Prostate gland (tissue), 2 donors: Measurements from ENCODE around the gene NTN1. TPM values are rescaled to one million over a fixed set of nuclear protein-coding genes. Genes with fewer than 3 reads are reported as not detected.

ENCODE experiments used
- DNase-seq: peaks from one replicate; pipeline ENCODE4 v3.0.0-alpha.2; 2019; ENCODE audit warnings: low spot score
- H3K27ac ChIP-seq, 2 donors: fragments of 200-600 bp; sonication (generic); 2 replicates each; pipeline ENCODE4 v1.5.1; 2017 to 2019
- H3K27me3 ChIP-seq: fragments of 200-600 bp; sonication (generic); replicated peaks from 2 replicates; pipeline ENCODE4 v1.5.1; 2019; ENCODE audit not compliant: insufficient read depth
- H3K36me3 ChIP-seq, 2 donors: fragments of 200-600 bp; sonication (generic); 1 replicate in 1 of 2; 2 replicates in 1 of 2; pipeline versions ENCODE4 v1.5.1 to v1.8.1; 2017 to 2019
- H3K4me1 ChIP-seq: fragments of 200-600 bp; sonication (generic); replicated peaks from 2 replicates; pipeline ENCODE4 v1.5.1; 2019
- H3K4me3 ChIP-seq, 2 donors: fragments of 200-600 bp; sonication (generic); 2 replicates each; pipeline ENCODE4 v1.5.1; 2017 to 2019
- H3K9me3 ChIP-seq: fragments of 200-600 bp; sonication (generic); 2 replicates; pipeline ENCODE4 v1.5.1; 2017
- CTCF ChIP-seq, 4 experiments: fragments of 200-600 bp in 2 of 4; fragments of 450-650 bp in 2 of 4; sonication (generic) in 2 of 4; IDR thresholded peaks; 1 replicate in 3 of 4; 2 replicates in 1 of 4; pipeline ENCODE4 v1.5.1; 2016 to 2019; ENCODE audit warnings: antibody characterized with exemption in 4 of 4, mild to moderate bottlenecking in 2 of 4, moderate library complexity in 2 of 4
- POLR2A ChIP-seq: fragments of 450-650 bp; IDR thresholded peaks from one replicate; pipeline ENCODE4 v1.6.1; 2016; ENCODE audit warnings: antibody characterized with exemption, mild to moderate bottlenecking
- POLR2AphosphoS5 ChIP-seq: sonication (generic); formaldehyde crosslinking; IDR thresholded peaks from one replicate; pipeline ENCODE4 v1.6.1; 2017; ENCODE audit warnings: antibody characterized with exemption
- WGBS: methylation state at CpG from one replicate; pipeline ENCODE4 v1.1.5; 2018; 5-methylcytosine and 5-hydroxymethylcytosine counted together
- intact Hi-C: fragments of 100-400 bp; cut with DNase I; formaldehyde crosslinking; loops from one replicate; pipeline ENCODE4 v1.14.2; 2022
- total RNA-seq, 2 donors: library from RNA; depleted of rRNA; stranded (reverse); fragments of >200 nt; gene quantifications; one replicate each; pipeline ENCODE4 v1.1.0, GENCODE V29; 2016

Gene NTN1
- total RNA-seq, 2 donors from 2014 or later = 9.2 to 11.4 TPM

- H3K27me3 ChIP-seq = no peaks in the 10 kb centered on the region
- no peak for TF ChIP-seq POLR2AphosphoS5
- H3K36me3 ChIP-seq = no peaks in the 10 kb centered on the region
- no peaks in the 10 kb centered on the region for H3K4me1 ChIP-seq
- 93% methylated on average over 9 of the region's 9 CpGs for WGBS
- H3K9me3 ChIP-seq = no peaks in the 10 kb centered on the region
- no peak overlapping the region for H3K27ac ChIP-seq
- no peak overlapping the region for H3K4me3 ChIP-seq
- no peak for DNase-seq
- intact Hi-C loops = no loop called here
Observed at GRCh38 chr17:9266697-9267117, 245.4 kb downstream of the NTN1 start.

GRCh38 chr17:9268546-9268945 lies 247.2 kb downstream of the NTN1 start:
- DNase-seq = no peak
- Histone ChIP-seq H3K36me3 (no peaks in the 10 kb centered on the region), H3K27ac (no peak overlapping the region), H3K27me3 (no peaks in the 10 kb centered on the region), H3K4me3 (no peak overlapping the region), H3K9me3 (no peaks in the 10 kb centered on the region), H3K4me1 (no peaks in the 10 kb centered on the region)
- 90% methylated on average over 6 of the region's 6 CpGs for WGBS
- TF ChIP-seq CTCF (IDR thresholded peaks at IDR 0.05) (no peak), POLR2AphosphoS5 (no peak), POLR2A (no peak)
- intact Hi-C loops = no loop called here

- intact Hi-C loops = no loop called here
- Histone ChIP-seq H3K9me3 (no peaks in the 10 kb centered on the region), H3K27me3 (no peaks in the 10 kb centered on the region), H3K4me1 (no peaks in the 10 kb centered on the region), H3K4me3 (no peak overlapping the region), H3K27ac (no peak overlapping the region), H3K36me3 (no peaks in the 10 kb centered on the region)
- WGBS = 75% methylated on average over 7 of the region's 7 CpGs
- DNase-seq = no peak
- no peak for TF ChIP-seq POLR2A
- no peak for TF ChIP-seq CTCF (IDR thresholded peaks at IDR 0.05)
- no peak for TF ChIP-seq POLR2AphosphoS5
Observed at GRCh38 chr17:9269350-9270035, 248.2 kb downstream of the NTN1 start.

GRCh38 chr17:9270921-9271320 lies 249.6 kb downstream of the NTN1 start:
- no peak overlapping the region for H3K27ac ChIP-seq
- TF ChIP-seq CTCF (IDR thresholded peaks at IDR 0.05) (no peak), POLR2A (no peak), POLR2AphosphoS5 (no peak)
- H3K9me3 ChIP-seq = no peaks in the 10 kb centered on the region
- no peaks in the 10 kb centered on the region for H3K27me3 ChIP-seq
- intact Hi-C loops = no loop called here
- H3K36me3 ChIP-seq = no peaks in the 10 kb centered on the region
- no peaks in the 10 kb centered on the region for H3K4me1 ChIP-seq
- DNase-seq = no peak
- no peak overlapping the region for H3K4me3 ChIP-seq
- WGBS = 98% methylated on average over 9 of the region's 9 CpGs

GRCh38 chr17:9271989-9272388 lies 250.7 kb downstream of the NTN1 start:
- TF ChIP-seq POLR2AphosphoS5 (no peak), POLR2A (no peak), CTCF (IDR thresholded peaks at IDR 0.05) (no peak)
- H3K4me1 ChIP-seq = no peaks in the 10 kb centered on the region
- no peaks in the 10 kb centered on the region for H3K36me3 ChIP-seq
- no peak for DNase-seq
- no peaks in the 10 kb centered on the region for H3K9me3 ChIP-seq
- 82% methylated on average over 8 of the region's 8 CpGs for WGBS
- H3K27me3 ChIP-seq = no peaks in the 10 kb centered on the region
- H3K4me3 ChIP-seq = no peak overlapping the region
- intact Hi-C loops = no loop called here
- H3K27ac ChIP-seq = no peak overlapping the region
